GM12874 (cell line): ENCODE results near the gene TRIM29.

Experiments
- CTCF ChIP-seq: IDR thresholded peaks from 2 replicates; pipeline ENCODE4 v1.5.1; 2011; ENCODE audit warnings: low read depth, mild to moderate bottlenecking, control low read depth, low read length, moderate library complexity; ENCODE audit not compliant: insufficient read depth

TRIM29 gene

GRCh38 chr11:120102864-120103122 is 35.1 kb downstream of the TRIM29 start:
- TF ChIP-seq CTCF: no peak

GRCh38 chr11:120102050-120102863 is 35.7 kb downstream of the TRIM29 start:
- TF ChIP-seq CTCF: no peak

- no peak for TF ChIP-seq CTCF
Observed at GRCh38 chr11:120098503-120099020, 39.4 kb downstream of the TRIM29 start.

GRCh38 chr11:120097721-120098385 is 40.1 kb downstream of the TRIM29 start:
- TF ChIP-seq CTCF: no peak

GRCh38 chr11:120096369-120097191 is 41.3 kb downstream of the TRIM29 start:
- TF ChIP-seq CTCF: no peak

- no peak for TF ChIP-seq CTCF
Observed at GRCh38 chr11:120095516-120095915, 42.4 kb downstream of the TRIM29 start.

GRCh38 chr11:120091701-120092100 is 46.2 kb downstream of the TRIM29 start:
- no peak for TF ChIP-seq CTCF
